Chondrocyte (in vitro differentiated cells): ENCODE data around the gene EXOC3L1. TPM values are rescaled to one million over a fixed set of nuclear protein-coding genes. Genes with fewer than 3 reads are reported as not detected.
A peak's percentile ranks its signal among the peaks of the same experiment; 100 is the strongest.

Experiments
- DNase-seq: peaks from one replicate; pipeline ENCODE4 v3.0.0; 2021; ENCODE audit warnings: mixed read lengths, low spot score
- H3K27ac Mint-ChIP-seq: one replicate; pipeline ENCODE4 v1.8.0; 2021; ENCODE audit warnings: mild to moderate bottlenecking, moderate library complexity, mixed read lengths; ENCODE audit not compliant: unreplicated experiment
- H3K27me3 Mint-ChIP-seq: 2 replicates; pipeline ENCODE4 v1.8.0; 2021; ENCODE audit warnings: low read depth, mixed read lengths
- H3K36me3 Mint-ChIP-seq: 2 replicates; pipeline ENCODE4 v1.8.0; 2021; ENCODE audit warnings: low read depth, mixed read lengths
- H3K4me1 Mint-ChIP-seq: 2 replicates; pipeline ENCODE4 v1.8.0; 2021; ENCODE audit warnings: low read depth, mild to moderate bottlenecking, mixed read lengths
- H3K4me3 Mint-ChIP-seq: one replicate; pipeline ENCODE4 v1.8.0; 2021; ENCODE audit warnings: mild to moderate bottlenecking, moderate library complexity, mixed read lengths; ENCODE audit not compliant: unreplicated experiment
- H3K9me3 Mint-ChIP-seq: 2 replicates; pipeline ENCODE4 v1.8.0; 2021; ENCODE audit warnings: low read depth, mixed read lengths
- total RNA-seq: library from RNA; stranded (reverse); gene quantifications from 3 replicates; pipeline ENCODE4 v1.2.1, GENCODE V29; 2021
- TF ChIP-seq, protein P1 (sequence below): fragments of 200-600 bp; sonication (generic); IDR thresholded peaks from 2 replicates; pipeline ENCODE4 v1.5.0; 2021; ENCODE audit warnings: antibody characterized with exemption, mild to moderate bottlenecking, moderate library complexity

Gene EXOC3L1
- total RNA-seq, 1 donor from 2014 or later, result not detected

DNA sequence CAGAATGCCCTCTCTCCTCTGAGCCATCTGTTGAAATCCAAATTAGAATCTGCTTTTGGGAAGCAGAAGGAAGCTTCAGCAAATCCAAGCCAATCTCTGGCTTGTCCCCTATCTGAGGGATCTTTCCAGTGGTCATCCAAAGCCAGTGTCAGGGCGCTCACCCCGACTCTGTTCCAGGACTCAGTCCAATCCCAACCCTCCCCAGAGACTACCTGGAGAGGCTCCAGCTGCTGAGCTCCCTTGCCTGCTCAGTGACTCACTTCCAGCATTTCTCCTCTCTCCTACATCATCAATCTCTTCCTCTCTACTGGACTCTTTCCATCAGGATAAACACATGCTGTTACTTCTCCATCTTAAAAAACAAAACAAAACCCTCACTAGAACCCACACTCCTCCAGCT, 8.6 kb downstream of the EXOC3L1 start:
- no peak overlapping the region for H3K27ac Mint-ChIP-seq
- peaks cover 22% of the 10 kb centered on the region for H3K4me1 Mint-ChIP-seq
- H3K9me3 Mint-ChIP-seq, result no peaks in the 10 kb centered on the region
- peaks cover 1% of the 10 kb centered on the region for H3K36me3 Mint-ChIP-seq
- H3K27me3 Mint-ChIP-seq, result no peaks in the 10 kb centered on the region
- H3K4me3 Mint-ChIP-seq, result no peak overlapping the region
- DNase-seq, result no peak
- TF ChIP-seq, protein P1, sequence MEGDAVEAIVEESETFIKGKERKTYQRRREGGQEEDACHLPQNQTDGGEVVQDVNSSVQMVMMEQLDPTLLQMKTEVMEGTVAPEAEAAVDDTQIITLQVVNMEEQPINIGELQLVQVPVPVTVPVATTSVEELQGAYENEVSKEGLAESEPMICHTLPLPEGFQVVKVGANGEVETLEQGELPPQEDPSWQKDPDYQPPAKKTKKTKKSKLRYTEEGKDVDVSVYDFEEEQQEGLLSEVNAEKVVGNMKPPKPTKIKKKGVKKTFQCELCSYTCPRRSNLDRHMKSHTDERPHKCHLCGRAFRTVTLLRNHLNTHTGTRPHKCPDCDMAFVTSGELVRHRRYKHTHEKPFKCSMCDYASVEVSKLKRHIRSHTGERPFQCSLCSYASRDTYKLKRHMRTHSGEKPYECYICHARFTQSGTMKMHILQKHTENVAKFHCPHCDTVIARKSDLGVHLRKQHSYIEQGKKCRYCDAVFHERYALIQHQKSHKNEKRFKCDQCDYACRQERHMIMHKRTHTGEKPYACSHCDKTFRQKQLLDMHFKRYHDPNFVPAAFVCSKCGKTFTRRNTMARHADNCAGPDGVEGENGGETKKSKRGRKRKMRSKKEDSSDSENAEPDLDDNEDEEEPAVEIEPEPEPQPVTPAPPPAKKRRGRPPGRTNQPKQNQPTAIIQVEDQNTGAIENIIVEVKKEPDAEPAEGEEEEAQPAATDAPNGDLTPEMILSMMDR, result no peak

- Mint-ChIP-seq H3K27me3 (no peaks in the 10 kb centered on the region), H3K27ac (no peak overlapping the region), H3K36me3 (peaks cover 1% of the 10 kb centered on the region), H3K9me3 (no peaks in the 10 kb centered on the region), H3K4me3 (no peak overlapping the region), H3K4me1 (peaks cover 19% of the 10 kb centered on the region)
- TF ChIP-seq, protein P1, result no peak
- no peak for DNase-seq
These were observed 9.8 kb downstream of the EXOC3L1 start for GRCh38 chr16:67180166-67180565.

DNA sequence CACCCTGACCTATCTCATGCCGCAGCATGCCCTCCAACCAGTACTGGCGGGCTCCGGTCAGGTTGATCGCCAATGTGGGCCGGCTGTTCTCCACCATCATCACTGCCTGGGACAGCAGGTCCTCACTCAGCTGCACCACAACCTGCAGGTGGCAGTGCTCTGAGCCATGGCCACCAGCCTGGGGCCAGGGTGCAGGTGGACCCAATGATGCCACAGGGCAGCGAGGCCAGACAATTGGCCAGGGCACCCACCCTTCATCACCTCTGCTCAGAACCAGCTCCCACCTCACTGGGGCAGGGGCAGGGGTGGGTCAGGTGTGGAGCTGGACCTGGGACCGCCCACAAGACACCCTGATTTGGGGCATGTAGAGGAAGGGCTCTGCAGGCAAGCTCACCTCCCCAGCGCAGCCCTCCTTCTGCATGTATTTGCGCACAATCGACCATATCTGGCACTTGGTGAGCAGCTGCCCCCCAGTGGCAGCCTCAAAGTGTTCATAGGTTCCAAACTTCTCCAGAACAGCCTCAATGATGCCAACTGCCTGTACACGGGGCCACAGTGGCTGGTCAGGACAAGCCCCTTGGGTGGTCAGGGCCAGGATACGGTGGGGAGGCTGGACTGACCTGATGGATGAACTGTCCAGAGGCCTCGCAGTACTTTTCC, 10.4 kb downstream of the EXOC3L1 start:
- Mint-ChIP-seq H3K9me3 (no peaks in the 10 kb centered on the region), H3K27me3 (no peaks in the 10 kb centered on the region), H3K4me1 (peaks cover 17% of the 10 kb centered on the region), H3K4me3 (no peak overlapping the region), H3K36me3 (peaks cover 1% of the 10 kb centered on the region), H3K27ac (no peak overlapping the region)
- TF ChIP-seq, protein P1, result peak; percentile 48
- DNase-seq, result no peak

DNA sequence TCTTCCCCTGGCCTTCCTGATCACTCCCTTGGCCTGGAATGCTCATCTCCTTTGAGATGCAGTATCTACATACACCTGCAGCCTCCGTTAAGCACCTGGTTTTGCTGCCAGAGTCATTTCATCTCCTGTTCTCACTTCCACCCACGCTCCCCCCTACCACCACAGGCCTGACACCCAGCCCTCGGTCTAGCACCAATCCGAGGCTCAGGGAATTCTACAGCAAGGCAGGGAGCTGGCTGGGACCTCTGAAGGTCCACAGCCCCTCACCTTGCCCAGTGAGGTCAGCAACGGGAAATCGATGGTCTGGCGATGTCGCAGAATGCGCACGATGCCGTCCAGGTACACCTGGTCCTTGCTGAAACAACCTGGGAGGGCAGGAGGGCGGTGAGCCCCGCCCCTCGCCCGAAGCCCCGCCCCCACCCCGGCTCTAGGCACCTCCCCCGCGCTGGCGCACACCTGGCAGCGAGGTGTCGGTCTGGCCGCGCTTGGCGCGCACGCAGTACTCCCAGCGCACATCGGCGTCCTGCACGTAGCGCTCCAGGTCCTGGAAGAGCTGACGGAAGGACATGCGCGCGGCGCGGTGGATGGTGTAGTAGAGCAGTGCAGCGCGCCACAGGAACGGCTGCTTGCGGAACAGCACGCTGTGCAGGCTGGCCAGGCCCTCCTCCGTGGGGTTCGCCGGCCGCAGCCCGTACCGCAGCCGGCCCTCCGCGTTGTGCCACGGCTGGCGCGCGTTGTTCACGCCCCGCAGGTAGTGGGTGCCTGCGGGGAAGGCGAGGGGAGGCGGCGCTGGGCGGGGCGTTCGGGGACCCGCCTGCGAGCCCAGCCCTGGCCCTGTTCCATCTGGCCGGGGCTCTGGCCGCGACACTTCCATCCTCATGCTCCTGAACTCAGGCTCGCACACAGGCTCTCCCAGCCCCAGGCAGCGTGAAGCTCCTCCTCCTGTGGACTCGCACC, 11.9 kb downstream of the EXOC3L1 start:
- no peak for DNase-seq
- TF ChIP-seq, protein P1, result peak; percentile 23
- Mint-ChIP-seq H3K27ac (no peak overlapping the region), H3K27me3 (no peaks in the 10 kb centered on the region), H3K4me3 (peak overlapping the region; percentile 58), H3K9me3 (no peaks in the 10 kb centered on the region), H3K4me1 (peaks cover 27% of the 10 kb centered on the region), H3K36me3 (peaks cover 1% of the 10 kb centered on the region)

DNA sequence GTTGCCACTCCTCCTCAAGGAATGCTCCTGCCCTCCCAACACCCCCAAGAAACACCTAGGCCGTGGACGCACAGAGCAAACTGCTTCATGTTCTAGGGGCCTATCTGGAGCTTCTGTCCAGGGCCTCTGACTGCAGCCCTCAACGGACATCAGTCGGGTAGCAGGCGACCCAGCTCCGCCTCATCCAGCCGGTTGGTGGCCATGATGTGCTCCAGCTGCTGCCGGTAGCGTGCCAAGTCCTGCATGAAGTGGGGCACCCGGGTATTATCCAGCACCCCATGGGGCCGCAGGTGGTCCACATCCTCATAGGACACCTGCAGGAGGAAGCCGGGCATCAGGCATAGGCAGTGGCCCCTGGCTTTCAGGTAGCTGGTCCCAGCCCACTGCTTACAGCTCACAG, 13.3 kb downstream of the EXOC3L1 start:
- H3K27me3 Mint-ChIP-seq, result no peaks in the 10 kb centered on the region
- H3K4me3 Mint-ChIP-seq, result no peak overlapping the region
- no peaks in the 10 kb centered on the region for H3K9me3 Mint-ChIP-seq
- H3K27ac Mint-ChIP-seq, result no peak overlapping the region
- H3K4me1 Mint-ChIP-seq, result peaks cover 33% of the 10 kb centered on the region
- DNase-seq, result peak; percentile 90
- H3K36me3 Mint-ChIP-seq, result peaks cover 1% of the 10 kb centered on the region
- TF ChIP-seq, protein P1, result no peak
